IMR-90 (cell line): ENCODE results near the gene MMP8. TPM values are rescaled to one million over a fixed set of nuclear protein-coding genes. Genes with fewer than 3 reads are reported as not detected.
A peak's percentile ranks its signal among the peaks of the same experiment; 100 is the strongest.

Experiments used
- ATAC-seq: fragments of 200-7000 bp; cut with Tn5 transposase; 2 replicates; pipeline ENCODE4 v1.9.1; 2020; ENCODE audit warnings: low read depth, mild to moderate bottlenecking, moderate library complexity
- BruUV-seq: library from RNA; stranded (reverse); fragments of 400-500 nt; replicated peaks from 2 replicates; lab custom pipeline; 2021; lab: Mats Ljungman, UMichigan
- CTCF ChIA-PET: fragments of 300-600 bp; formaldehyde crosslinking; extraction: SDS; loops from one replicate; lab custom pipeline; 2021; ENCODE audit warnings: antibody characterized with exemption; lab: Yijun Ruan, JAX
- POLR2A ChIA-PET: fragments of 300-600 bp; sonication (Branson Sonifier 250); formaldehyde crosslinking; loops from one replicate; lab custom pipeline; 2022; ENCODE audit warnings: antibody characterized with exemption; ENCODE audit not compliant: unreplicated experiment; lab: Charles Lee
- DNase-seq: peaks from one replicate; pipeline ENCODE4 v3.0.0; 2013
- H2AFZ ChIP-seq: replicated peaks from 2 replicates; pipeline ENCODE3; 2013; ENCODE audit warnings: low read length, mild to moderate bottlenecking; ENCODE audit not compliant: poor library complexity
- H2AK5ac ChIP-seq: 2 replicates; pipeline ENCODE4 v1.6.1; 2013; ENCODE audit warnings: low read depth, low read length, inconsistent platforms
- H2AK9ac ChIP-seq: replicated peaks from 2 replicates; pipeline ENCODE3; 2013; ENCODE audit warnings: mild to moderate bottlenecking, low read depth, low read length, moderate library complexity; ENCODE audit not compliant: poor library complexity
- H2BK120ac ChIP-seq: 2 replicates; pipeline ENCODE4 v1.6.1; 2013; ENCODE audit warnings: low read depth, low read length, inconsistent platforms
- H2BK15ac ChIP-seq: 3 replicates; pipeline ENCODE4 v1.6.1; 2013; ENCODE audit warnings: low read depth, low read length, inconsistent platforms
- H2BK20ac ChIP-seq: 2 replicates; pipeline ENCODE4 v1.6.1; 2013; ENCODE audit warnings: low read depth, mild to moderate bottlenecking, inconsistent platforms, low read length, moderate library complexity
- H2BK5ac ChIP-seq: 2 replicates; pipeline ENCODE4 v1.6.1; 2013; ENCODE audit warnings: mild to moderate bottlenecking, low read depth, low read length, inconsistent platforms; ENCODE audit not compliant: poor library complexity, severe bottlenecking
- H3K14ac ChIP-seq: replicated peaks from 2 replicates; pipeline ENCODE4 v1.6.1; 2013; ENCODE audit warnings: low read depth, low read length, inconsistent platforms
- H3K18ac ChIP-seq: 2 replicates; pipeline ENCODE4 v1.6.1; 2013; ENCODE audit warnings: low read depth, low read length, control low read depth
- H3K23ac ChIP-seq: 2 replicates; pipeline ENCODE4 v1.6.1; 2013; ENCODE audit warnings: low read depth, low read length, inconsistent platforms
- H3K27ac ChIP-seq: 2 replicates; pipeline ENCODE4 v1.5.1; 2013; ENCODE audit warnings: mild to moderate bottlenecking, control low read depth, low read length; ENCODE audit not compliant: insufficient read depth
- H3K27me3 ChIP-seq: 2 replicates; pipeline ENCODE4 v1.6.1; 2013; ENCODE audit warnings: low read length; ENCODE audit not compliant: control insufficient read depth, insufficient read depth
- H3K36me3 ChIP-seq: 2 replicates; pipeline ENCODE4 v1.6.1; 2013; ENCODE audit warnings: low read length, mixed read lengths; ENCODE audit not compliant: control insufficient read depth, insufficient read depth
- H3K4ac ChIP-seq: 2 replicates; pipeline ENCODE4 v1.6.1; 2013; ENCODE audit warnings: low read depth, low read length, inconsistent platforms
- H3K4me1 ChIP-seq: 2 replicates; pipeline ENCODE4 v1.6.1; 2013; ENCODE audit warnings: low read length, mixed read lengths; ENCODE audit not compliant: control insufficient read depth, insufficient read depth
- H3K4me2 ChIP-seq: 2 replicates; pipeline ENCODE4 v1.6.1; 2013; ENCODE audit warnings: low read depth, mild to moderate bottlenecking, control low read depth, low read length, moderate library complexity
- H3K4me3 ChIP-seq: 2 replicates; pipeline ENCODE4 v1.5.1; 2013; ENCODE audit warnings: low read depth, mild to moderate bottlenecking, control low read depth, low read length, moderate library complexity; ENCODE audit not compliant: insufficient read depth
- H3K56ac ChIP-seq: 2 replicates; pipeline ENCODE4 v1.6.1; 2013; ENCODE audit warnings: low read length, inconsistent platforms; ENCODE audit not compliant: insufficient read depth; ENCODE audit errors: extremely low read depth
- H3K79me1 ChIP-seq, 2 experiments: 2 replicates each; pipeline ENCODE4 v1.6.1; 2013; ENCODE audit warnings: low read length in 2 of 2, inconsistent platforms in 1 of 2, low read depth in 1 of 2
- H3K9ac ChIP-seq: 2 replicates; pipeline ENCODE4 v1.6.1; 2013; ENCODE audit warnings: low read depth, low read length, control low read depth
- H3K9me1 ChIP-seq: 2 replicates; pipeline ENCODE4 v1.6.1; 2013; ENCODE audit warnings: low read length, inconsistent platforms; ENCODE audit not compliant: insufficient read depth
- H3K9me3 ChIP-seq: 2 replicates; pipeline ENCODE4 v1.6.1; 2013; ENCODE audit warnings: low read length; ENCODE audit not compliant: control insufficient read depth, insufficient read depth
- H4K20me1 ChIP-seq: 2 replicates; pipeline ENCODE4 v1.6.1; 2013; ENCODE audit warnings: low read length, inconsistent platforms; ENCODE audit not compliant: insufficient read depth
- H4K5ac ChIP-seq: 2 replicates; pipeline ENCODE4 v1.6.1; 2013; ENCODE audit warnings: mild to moderate bottlenecking, low read depth, low read length, control low read depth
- H4K8ac ChIP-seq, 2 experiments: 2 replicates each; pipeline ENCODE4 v1.6.1; 2013; ENCODE audit warnings: low read depth in 2 of 2, low read length in 2 of 2, control low read depth in 1 of 2, inconsistent platforms in 1 of 2
- H4K91ac ChIP-seq: 2 replicates; pipeline ENCODE4 v1.6.1; 2013; ENCODE audit warnings: low read depth, low read length, inconsistent platforms; ENCODE audit not compliant: insufficient read depth
- CEBPB ChIP-seq: IDR thresholded peaks from 2 replicates; pipeline ENCODE4 v1.6.1; 2012; ENCODE audit warnings: low read depth, low read length, improper control_type of control experiment
- CHD1 ChIP-seq: IDR thresholded peaks from 2 replicates; pipeline ENCODE4 v1.6.1; 2012; ENCODE audit warnings: low read depth, low read length, improper control_type of control experiment
- CTCF ChIP-seq: conservative IDR thresholded peaks from 2 replicates; pipeline ENCODE4 v1.5.1; 2012; ENCODE audit warnings: mild to moderate bottlenecking, low read depth, low read length, improper control_type of control experiment
- ELK1 ChIP-seq: fragments of 150-350 bp; IDR thresholded peaks from 2 replicates; pipeline ENCODE4 v1.6.1; 2016; ENCODE audit warnings: low read depth, mild to moderate bottlenecking, low read length, moderate library complexity, borderline replicate concordance
- FOS ChIP-seq: fragments of 150-350 bp; IDR thresholded peaks from 2 replicates; pipeline ENCODE4 v1.6.1; 2016; ENCODE audit warnings: low read depth, low read length
- MAFK ChIP-seq: IDR thresholded peaks from 2 replicates; pipeline ENCODE4 v1.6.1; 2012; ENCODE audit warnings: low read depth, low read length, improper control_type of control experiment
- MAZ ChIP-seq: IDR thresholded peaks from 2 replicates; pipeline ENCODE4 v1.6.1; 2012; ENCODE audit warnings: low read depth, mild to moderate bottlenecking, low read length, improper control_type of control experiment, moderate library complexity, borderline replicate concordance
- MXI1 ChIP-seq: IDR thresholded peaks from 2 replicates; pipeline ENCODE4 v1.6.1; 2012; ENCODE audit warnings: low read depth, mild to moderate bottlenecking, low read length, moderate library complexity, borderline replicate concordance
- NFE2L2 ChIP-seq: fragments of 150-350 bp; IDR thresholded peaks from 2 replicates; pipeline ENCODE4 v1.6.1; 2016; ENCODE audit warnings: low read depth, mild to moderate bottlenecking, low read length
- POLR2A ChIP-seq: IDR thresholded peaks from 2 replicates; pipeline ENCODE4 v1.6.1; 2012; ENCODE audit warnings: mild to moderate bottlenecking, low read depth, low read length
- RAD21 ChIP-seq: IDR thresholded peaks from 2 replicates; pipeline ENCODE4 v1.6.1; 2012; ENCODE audit warnings: low read length, improper control_type of control experiment
- RCOR1 ChIP-seq: IDR thresholded peaks from 2 replicates; pipeline ENCODE4 v1.6.1; 2012; ENCODE audit warnings: mild to moderate bottlenecking, low read length, improper control_type of control experiment; ENCODE audit not compliant: insufficient replicate concordance
- RFX5 ChIP-seq: IDR thresholded peaks from 2 replicates; pipeline ENCODE4 v1.8.0; 2012; ENCODE audit warnings: low read depth, mild to moderate bottlenecking, low read length, moderate library complexity
- SMC3 ChIP-seq: fragments of 150-350 bp; IDR thresholded peaks from 2 replicates; pipeline ENCODE4 v1.6.1; 2016; ENCODE audit warnings: low read depth, mild to moderate bottlenecking, antibody characterized with exemption, low read length, moderate library complexity
- USF2 ChIP-seq: fragments of 150-350 bp; IDR thresholded peaks from 2 replicates; pipeline ENCODE4 v1.6.1; 2017; ENCODE audit warnings: mild to moderate bottlenecking, antibody characterized with exemption, low read length, low read depth
- WGBS, 2 experiments: methylation state at CpG; one replicate each; pipeline versions ENCODE4 v1.1.5 to v1.1.7; 2013; ENCODE audit warnings: missing lambda C conversion rate in 2 of 2; ENCODE audit not compliant: insufficient read length in 1 of 2; ENCODE audit errors: extremely low coverage in 2 of 2; 5-methylcytosine and 5-hydroxymethylcytosine counted together
- dilution Hi-C: fragments of 300-500 bp; cut with HindIII; formaldehyde crosslinking; loops from one replicate; pipeline ENCODE4 v1.14.3; 2018; ENCODE audit warnings: low sequenced_read_pairs; ENCODE audit not compliant: unreplicated experiment
- in situ Hi-C: fragments of 300-500 bp; cut with MboI; formaldehyde crosslinking; loops from 3 replicates; pipeline ENCODE4 v1.14.3; 2019; ENCODE audit warnings: low sequenced_read_pairs, inconsistent platforms, mixed read lengths
- intact Hi-C: fragments of 100-400 bp; cut with micrococcal nuclease; formaldehyde crosslinking; loops from 2 replicates; pipeline ENCODE4 v1.10.0; 2022
- polyA plus RNA-seq, 3 experiments: library from polyadenylated mRNA; depleted of rRNA; stranded (reverse); fragments of >200 nt; gene quantifications; 2 replicates each; pipeline ENCODE4 v1.2.3, GENCODE V29; 2012; ENCODE audit warnings: low replicate concordance in 1 of 3
- total RNA-seq: library from RNA; depleted of rRNA; stranded (reverse); fragments of >200 nt; gene quantifications from 2 replicates; pipeline ENCODE4 v1.2.3, GENCODE V29; 2012

Gene MMP8
- total and polyA plus RNA-seq, 2 of the 4 experiments (the other 2 are of a cell fraction) = 0.05 to 0.18 TPM

- no peak overlapping the region for H4K8ac ChIP-seq
- H2AK9ac ChIP-seq = no peak overlapping the region
- H3K9me3 ChIP-seq = no peaks in the 10 kb centered on the region
- no TSS peak for BruUV-seq
- DNase-seq = peak; percentile 98
- no peak overlapping the region for H3K18ac ChIP-seq
- H2BK120ac ChIP-seq = peak overlapping the region; percentile 63; the same call in 1 of the 2 replicates
- H3K36me3 ChIP-seq = no peaks in the 10 kb centered on the region
- no peak overlapping the region for H3K4me3 ChIP-seq
- dilution Hi-C loops (no loop called here), intact Hi-C loops (no loop called here), in situ Hi-C loops (no loop called here)
- H4K5ac ChIP-seq = no peak overlapping the region
- H3K27me3 ChIP-seq = peaks cover under 1% of the 10 kb centered on the region
- no peak overlapping the region for H4K91ac ChIP-seq
- H3K23ac ChIP-seq = no peak overlapping the region
- no peak overlapping the region for H3K14ac ChIP-seq
- H3K9me1 ChIP-seq = no peaks in the 10 kb centered on the region
- H3K9ac ChIP-seq = no peak overlapping the region
- no peak overlapping the region for H2AFZ ChIP-seq
- WGBS, 2 experiments = no CpG with 5 or more reads among the region's 4 CpGs
- no peaks in the 10 kb centered on the region for H3K79me1 ChIP-seq
- H2BK5ac ChIP-seq = peak overlapping the region; percentile 67
- H3K27ac ChIP-seq = no peak overlapping the region; the same call in 1 of the 2 replicates
- peak overlapping the region; percentile 3; the same call in 1 of the 2 replicates for H3K4ac ChIP-seq
- H3K4me1 ChIP-seq = peaks cover 3% of the 10 kb centered on the region; the same call in 1 of the 2 replicates
- H4K20me1 ChIP-seq = no peaks in the 10 kb centered on the region
- CTCF ChIA-PET = interaction anchor here (0.7 kb wide), 1 partner anchor 480 kb away, joined by 4 read pairs; no protein-coding TSS in a partner anchor
- peak overlapping the region; percentile 35; the same call in 1 of the 2 replicates for H2AK5ac ChIP-seq
- H2BK20ac ChIP-seq = no peak overlapping the region
- peak overlapping the region; percentile 39; the same call in 1 of the 2 replicates for H3K4me2 ChIP-seq
- ATAC-seq = peak; percentile 82
- no peak overlapping the region for H3K56ac ChIP-seq
- POLR2A ChIA-PET = no interaction called here
- H2BK15ac ChIP-seq = no peak overlapping the region
- TF ChIP-seq ELK1 (no peak), MAFK (peak; percentile 79), RAD21 (no peak), CEBPB (peak; percentile 100), CHD1 (no peak), RFX5 (no peak), CTCF (no peak), RCOR1 (peak; percentile 86), SMC3 (no peak), MAZ (no peak), USF2 (no peak), MXI1 (no peak), NFE2L2 (peak; percentile 21; the same call in 1 of the 2 replicates), FOS (peak; percentile 87), POLR2A (no peak)
Observed at GRCh38 chr11:102760344-102761035, 35.7 kb upstream of the MMP8 start.
